ENCODE measurements around the gene PCDHGB7. TPM values are rescaled to one million over a fixed set of nuclear protein-coding genes. Genes with fewer than 3 reads are reported as not detected.

The PCDHGB7 gene
- total RNA-seq, 1 donor from 2014 or later = 21.1 TPM

DNA sequence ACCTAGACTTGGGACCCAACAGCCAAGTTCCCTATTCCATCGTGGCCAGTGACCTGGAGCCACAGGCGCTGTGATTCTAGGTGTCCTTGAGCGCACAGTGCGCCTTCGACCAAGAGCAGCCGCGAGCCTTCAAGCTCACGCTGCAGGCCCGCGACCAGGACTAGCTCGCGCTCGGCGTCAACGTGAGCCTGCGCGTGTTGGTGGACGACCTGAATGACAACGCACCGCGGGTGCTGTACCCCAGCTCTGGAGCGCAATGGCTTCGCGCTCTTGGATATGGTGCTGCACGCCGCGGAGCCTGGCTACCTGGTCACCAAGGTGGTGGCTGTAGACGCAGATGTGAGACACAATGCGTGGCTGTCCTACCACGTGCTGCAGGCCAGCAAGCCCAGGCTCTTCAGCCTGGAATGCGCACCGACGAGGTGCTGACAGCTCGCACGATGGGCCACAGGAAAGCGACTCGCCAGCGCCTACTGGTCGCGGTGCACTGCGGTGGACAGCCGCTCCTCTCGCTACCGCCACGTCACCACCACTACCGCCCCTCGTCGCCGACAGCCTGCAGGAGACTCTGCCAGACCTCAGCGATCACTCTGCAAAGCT, 24.2 kb downstream of the PCDHGB7 start:
- no peaks in the 10 kb centered on the region for H3F3A ChIP-seq (ENCODE audit: low read depth)
- H2AFZ ChIP-seq (replicated peaks) = no peak overlapping the region
- TF ChIP-seq EZH2 (IDR thresholded peaks at IDR 0.05) (no peak), EZH2phosphoT487 (IDR thresholded peaks at IDR 0.05) (no peak)
- TF ChIP-seq, protein P1, sequence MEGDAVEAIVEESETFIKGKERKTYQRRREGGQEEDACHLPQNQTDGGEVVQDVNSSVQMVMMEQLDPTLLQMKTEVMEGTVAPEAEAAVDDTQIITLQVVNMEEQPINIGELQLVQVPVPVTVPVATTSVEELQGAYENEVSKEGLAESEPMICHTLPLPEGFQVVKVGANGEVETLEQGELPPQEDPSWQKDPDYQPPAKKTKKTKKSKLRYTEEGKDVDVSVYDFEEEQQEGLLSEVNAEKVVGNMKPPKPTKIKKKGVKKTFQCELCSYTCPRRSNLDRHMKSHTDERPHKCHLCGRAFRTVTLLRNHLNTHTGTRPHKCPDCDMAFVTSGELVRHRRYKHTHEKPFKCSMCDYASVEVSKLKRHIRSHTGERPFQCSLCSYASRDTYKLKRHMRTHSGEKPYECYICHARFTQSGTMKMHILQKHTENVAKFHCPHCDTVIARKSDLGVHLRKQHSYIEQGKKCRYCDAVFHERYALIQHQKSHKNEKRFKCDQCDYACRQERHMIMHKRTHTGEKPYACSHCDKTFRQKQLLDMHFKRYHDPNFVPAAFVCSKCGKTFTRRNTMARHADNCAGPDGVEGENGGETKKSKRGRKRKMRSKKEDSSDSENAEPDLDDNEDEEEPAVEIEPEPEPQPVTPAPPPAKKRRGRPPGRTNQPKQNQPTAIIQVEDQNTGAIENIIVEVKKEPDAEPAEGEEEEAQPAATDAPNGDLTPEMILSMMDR (IDR thresholded peaks at IDR 0.05) = no peak
- H3K4me1 ChIP-seq = no peaks in the 10 kb centered on the region
- H3K9me3 ChIP-seq (ENCODE audit: low read depth) = no peaks in the 10 kb centered on the region
- no peaks in the 10 kb centered on the region for H3K79me2 ChIP-seq (ENCODE audit: low read depth)
- Mint-ChIP-seq H3K27me3 (ENCODE audit: insufficient read depth, low read depth) (peaks cover 2% of the 10 kb centered on the region), H3K9me3 (peaks cover 75% of the 10 kb centered on the region), H3K36me3 (peaks cover 54% of the 10 kb centered on the region), H3K4me1 (no peaks in the 10 kb centered on the region), H3K4me3 (no peak overlapping the region), H3K27ac (no peak overlapping the region)
- H3K27me3 ChIP-seq = no peaks in the 10 kb centered on the region
- H3K36me3 ChIP-seq = no peaks in the 10 kb centered on the region
- H3K27ac ChIP-seq = no peak overlapping the region
- no peak overlapping the region for H3K9ac ChIP-seq
- no peak for DNase-seq (ENCODE audit: low spot score)
- no peaks in the 10 kb centered on the region for H4K20me1 ChIP-seq (ENCODE audit: low read depth)
- H3K4me2 ChIP-seq = no peak overlapping the region
- no peak overlapping the region for H3K4me3 ChIP-seq

DNA sequence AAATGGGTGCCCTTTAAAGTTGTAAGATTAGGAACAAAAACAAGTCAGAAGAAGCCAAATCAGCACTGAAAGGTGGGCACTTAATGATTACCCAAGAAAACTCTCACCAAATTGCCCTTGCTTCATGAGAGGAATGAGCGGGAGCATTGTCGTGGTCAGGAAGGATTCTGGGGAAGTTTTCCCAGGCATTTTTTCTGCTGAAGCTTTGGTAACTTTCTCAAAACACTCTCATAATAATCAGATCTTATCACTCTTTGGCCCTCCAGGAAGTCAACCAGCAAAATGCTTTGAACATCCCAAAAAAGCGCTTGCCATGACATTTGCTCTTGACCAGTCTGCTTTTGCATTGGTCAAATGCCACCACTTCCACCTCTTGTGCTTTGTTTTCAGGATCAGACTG, 47.9 kb downstream of the PCDHGB7 start:
- no peak overlapping the region for H3K27ac ChIP-seq

More for the DNA sequence above, 47.9 kb downstream of the PCDHGB7 start:
- peaks cover 29% of the 10 kb centered on the region for H3K36me3 Mint-ChIP-seq
- Histone ChIP-seq H3F3A (ENCODE audit: low read depth) (no peaks in the 10 kb centered on the region), H3K4me3 (no peak overlapping the region), H3K9me3 (ENCODE audit: low read depth) (no peaks in the 10 kb centered on the region), H3K36me3 (no peaks in the 10 kb centered on the region), H4K20me1 (ENCODE audit: low read depth) (no peaks in the 10 kb centered on the region), H3K9ac (no peak overlapping the region), H3K4me2 (no peak overlapping the region), H3K4me1 (no peaks in the 10 kb centered on the region), H3K79me2 (ENCODE audit: low read depth) (no peaks in the 10 kb centered on the region), H2AFZ (replicated peaks) (no peak overlapping the region), H3K27me3 (no peaks in the 10 kb centered on the region)
- H3K4me3 Mint-ChIP-seq = no peak overlapping the region
- H3K27ac Mint-ChIP-seq = no peak overlapping the region
- H3K4me1 Mint-ChIP-seq = no peaks in the 10 kb centered on the region
- TF ChIP-seq, protein P1 (IDR thresholded peaks at IDR 0.05) = no peak
- TF ChIP-seq EZH2 (IDR thresholded peaks at IDR 0.05) (no peak), EZH2phosphoT487 (IDR thresholded peaks at IDR 0.05) (no peak)
- no peaks in the 10 kb centered on the region for H3K27me3 Mint-ChIP-seq (ENCODE audit: insufficient read depth, low read depth)
- H3K9me3 Mint-ChIP-seq = peaks cover 22% of the 10 kb centered on the region
- no peak for DNase-seq (ENCODE audit: low spot score)

Other genes with a start within 250 kb of the PCDHGB7 start
- gene PCDHB7, start 245.0 kb upstream of the PCDHGB7 start, total RNA-seq (ENCODE audit: low replicate concordance) = 0.21 and 0.90 TPM in 2 replicates
- gene PCDHB8, start 239.9 kb upstream of the PCDHGB7 start, total RNA-seq (ENCODE audit: low replicate concordance) = 0.31 TPM in 1 of 2 replicates, not detected in the other
- gene PCDHB16, start 235.3 kb upstream of the PCDHGB7 start, total RNA-seq (ENCODE audit: low replicate concordance) = 4.0 and 4.5 TPM in 2 replicates
- 3.1 and 4.6 TPM in 2 replicates for gene PCDHB9, start 230.5 kb upstream of the PCDHGB7 start, total RNA-seq (ENCODE audit: low replicate concordance)
- gene PCDHB10, start 225.3 kb upstream of the PCDHGB7 start, total RNA-seq (ENCODE audit: low replicate concordance) = 9.3 and 10.4 TPM in 2 replicates
- gene PCDHB11, start 218.1 kb upstream of the PCDHGB7 start, total RNA-seq (ENCODE audit: low replicate concordance) = 3.8 and 4.0 TPM in 2 replicates
- gene PCDHB12, start 209.0 kb upstream of the PCDHGB7 start, total RNA-seq (ENCODE audit: low replicate concordance) = 3.0 and 3.8 TPM in 2 replicates
- 2.4 and 3.0 TPM in 2 replicates for gene PCDHB13, start 203.8 kb upstream of the PCDHGB7 start, total RNA-seq (ENCODE audit: low replicate concordance)
- gene PCDHB14, start 194.3 kb upstream of the PCDHGB7 start, total RNA-seq (ENCODE audit: low replicate concordance) = 7.2 and 7.4 TPM in 2 replicates
- 7.8 and 9.4 TPM in 2 replicates for gene PCDHB15, start 172.3 kb upstream of the PCDHGB7 start, total RNA-seq (ENCODE audit: low replicate concordance)
- 0.22 and 0.96 TPM in 2 replicates for gene SLC25A2, start 113.6 kb upstream of the PCDHGB7 start, total RNA-seq (ENCODE audit: low replicate concordance)
- 121 and 157 TPM in 2 replicates for gene TAF7, start 96.9 kb upstream of the PCDHGB7 start, total RNA-seq (ENCODE audit: low replicate concordance)
- 1.0 and 1.5 TPM in 2 replicates for gene PCDHGA1, start 87.2 kb upstream of the PCDHGB7 start, total RNA-seq (ENCODE audit: low replicate concordance)
- 0.37 and 0.71 TPM in 2 replicates for gene PCDHGA2, start 78.9 kb upstream of the PCDHGB7 start, total RNA-seq (ENCODE audit: low replicate concordance)
- 0.34 and 0.54 TPM in 2 replicates for gene PCDHGA3, start 73.8 kb upstream of the PCDHGB7 start, total RNA-seq (ENCODE audit: low replicate concordance)
- gene PCDHGB1, start 67.6 kb upstream of the PCDHGB7 start, total RNA-seq (ENCODE audit: low replicate concordance) = 3.6 and 4.3 TPM in 2 replicates
- 2.3 and 2.4 TPM in 2 replicates for gene PCDHGA4, start 62.7 kb upstream of the PCDHGB7 start, total RNA-seq (ENCODE audit: low replicate concordance)
- 2.1 and 2.2 TPM in 2 replicates for gene PCDHGB2, start 57.7 kb upstream of the PCDHGB7 start, total RNA-seq (ENCODE audit: low replicate concordance)
- 0.71 and 1.3 TPM in 2 replicates for gene PCDHGA5, start 53.5 kb upstream of the PCDHGB7 start, total RNA-seq (ENCODE audit: low replicate concordance)
- 0.74 and 0.95 TPM in 2 replicates for gene PCDHGB3, start 47.4 kb upstream of the PCDHGB7 start, total RNA-seq (ENCODE audit: low replicate concordance)
- 0.77 and 1.4 TPM in 2 replicates for gene PCDHGA6, start 43.8 kb upstream of the PCDHGB7 start, total RNA-seq (ENCODE audit: low replicate concordance)
- 0.81 and 1.1 TPM in 2 replicates for gene PCDHGA7, start 34.9 kb upstream of the PCDHGB7 start, total RNA-seq (ENCODE audit: low replicate concordance)
- gene PCDHGB4, start 30.0 kb upstream of the PCDHGB7 start, total RNA-seq (ENCODE audit: low replicate concordance) = 10.4 and 14.9 TPM in 2 replicates
- gene PCDHGA8, start 25.0 kb upstream of the PCDHGB7 start, total RNA-seq (ENCODE audit: low replicate concordance) = 2.3 and 3.3 TPM in 2 replicates
- 2.0 and 3.7 TPM in 2 replicates for gene PCDHGB5, start 19.7 kb upstream of the PCDHGB7 start, total RNA-seq (ENCODE audit: low replicate concordance)
- 0.97 and 2.2 TPM in 2 replicates for gene PCDHGA9, start 14.9 kb upstream of the PCDHGB7 start, total RNA-seq (ENCODE audit: low replicate concordance)
- 13.2 and 22.1 TPM in 2 replicates for gene PCDHGB6, start 9.7 kb upstream of the PCDHGB7 start, total RNA-seq (ENCODE audit: low replicate concordance)
- gene PCDHGA10, start 4.7 kb upstream of the PCDHGB7 start, total RNA-seq (ENCODE audit: low replicate concordance) = 4.2 and 4.7 TPM in 2 replicates
- 9.5 and 13.3 TPM in 2 replicates for gene PCDHGA11, start 3.4 kb downstream of the PCDHGB7 start, total RNA-seq (ENCODE audit: low replicate concordance)
- 0.79 and 2.2 TPM in 2 replicates for gene PCDHGA12, start 12.8 kb downstream of the PCDHGB7 start, total RNA-seq (ENCODE audit: low replicate concordance)
- gene PCDHGC3, start 58.3 kb downstream of the PCDHGB7 start, total RNA-seq (ENCODE audit: low replicate concordance) = 14.7 and 17.2 TPM in 2 replicates
- gene PCDHGC4, start 67.4 kb downstream of the PCDHGB7 start, total RNA-seq (ENCODE audit: low replicate concordance) = 5.0 and 10.4 TPM in 2 replicates
- 0.43 and 1.3 TPM in 2 replicates for gene PCDHGC5, start 71.4 kb downstream of the PCDHGB7 start, total RNA-seq (ENCODE audit: low replicate concordance)
- 20.4 and 30.8 TPM in 2 replicates for gene DIAPH1, start 201.3 kb downstream of the PCDHGB7 start, total RNA-seq (ENCODE audit: low replicate concordance)
- 57.3 and 83.2 TPM in 2 replicates for gene HDAC3, start 219.2 kb downstream of the PCDHGB7 start, total RNA-seq (ENCODE audit: low replicate concordance)
- 0.30 and 3.9 TPM in 2 replicates for gene RELL2, start 219.3 kb downstream of the PCDHGB7 start, total RNA-seq (ENCODE audit: low replicate concordance)
- 8.7 and 17.6 TPM in 2 replicates for gene FCHSD1, start 233.7 kb downstream of the PCDHGB7 start, total RNA-seq (ENCODE audit: low replicate concordance)

Measured in neural progenitor cell (in vitro differentiated cells).